WTC11 (cell line): ENCODE results near the gene PRAMEF11.
"Not testable (repeated sequence)": the region's sequence is repeated elsewhere in the genome, so short reads cannot be mapped to it uniquely, and the experiment has no call there.

Experiments used
- FOXK1 ChIP-seq: sonication (generic); formaldehyde crosslinking; IDR thresholded peaks from 2 replicates; pipeline ENCODE4 v1.8.0; 2022; ENCODE audit warnings: mild to moderate bottlenecking, moderate library complexity, missing genetic modification reagents
- FOXP4 ChIP-seq: sonication (generic); formaldehyde crosslinking; IDR thresholded peaks from 2 replicates; pipeline ENCODE4 v1.8.0; 2022; ENCODE audit warnings: mild to moderate bottlenecking, missing genetic modification reagents
- KAT7 ChIP-seq: sonication (generic); formaldehyde crosslinking; IDR thresholded peaks from 2 replicates; pipeline ENCODE4 v1.8.1; 2023; ENCODE audit warnings: missing genetic modification reagents, mild to moderate bottlenecking, borderline replicate concordance
- MAX ChIP-seq: sonication (generic); formaldehyde crosslinking; IDR thresholded peaks from 2 replicates; pipeline ENCODE4 v1.8.0; 2022; ENCODE audit warnings: mild to moderate bottlenecking, missing genetic modification reagents
- USF2 ChIP-seq: sonication (generic); formaldehyde crosslinking; IDR thresholded peaks from 2 replicates; pipeline ENCODE4 v1.8.1; 2023; ENCODE audit warnings: mild to moderate bottlenecking, missing genetic modification reagents, moderate library complexity
- ZNF138 ChIP-seq: sonication (generic); formaldehyde crosslinking; conservative IDR thresholded peaks from 2 replicates; pipeline ENCODE4 v1.8.1; 2022; ENCODE audit warnings: mild to moderate bottlenecking, moderate library complexity, missing genetic modification reagents
- ZNF671 ChIP-seq: fragments of 250-450 bp; sonication (Bioruptor Pico); IDR thresholded peaks from 2 replicates; pipeline ENCODE4 v1.8.0; 2021; ENCODE audit warnings: mild to moderate bottlenecking
- TF ChIP-seq, protein P1 (sequence below): sonication (generic); formaldehyde crosslinking; IDR thresholded peaks from 2 replicates; pipeline ENCODE4 v1.8.1; 2023; ENCODE audit warnings: mild to moderate bottlenecking, moderate library complexity, missing genetic modification reagents
- TF ChIP-seq, protein P2 (sequence below): fragments of 200-600 bp; IDR thresholded peaks from 2 replicates; pipeline ENCODE4 v1.8.0; 2022; ENCODE audit warnings: antibody characterized with exemption
- TF ChIP-seq, protein P3 (sequence below): sonication (generic); formaldehyde crosslinking; IDR thresholded peaks from 2 replicates; pipeline ENCODE4 v1.8.1; 2022; ENCODE audit warnings: mild to moderate bottlenecking, moderate library complexity, missing genetic modification reagents
- TF ChIP-seq, protein P4 (sequence below): sonication (generic); formaldehyde crosslinking; IDR thresholded peaks from 2 replicates; pipeline ENCODE4 v1.8.1; 2022; ENCODE audit warnings: missing genetic modification reagents, borderline replicate concordance

DNA sequence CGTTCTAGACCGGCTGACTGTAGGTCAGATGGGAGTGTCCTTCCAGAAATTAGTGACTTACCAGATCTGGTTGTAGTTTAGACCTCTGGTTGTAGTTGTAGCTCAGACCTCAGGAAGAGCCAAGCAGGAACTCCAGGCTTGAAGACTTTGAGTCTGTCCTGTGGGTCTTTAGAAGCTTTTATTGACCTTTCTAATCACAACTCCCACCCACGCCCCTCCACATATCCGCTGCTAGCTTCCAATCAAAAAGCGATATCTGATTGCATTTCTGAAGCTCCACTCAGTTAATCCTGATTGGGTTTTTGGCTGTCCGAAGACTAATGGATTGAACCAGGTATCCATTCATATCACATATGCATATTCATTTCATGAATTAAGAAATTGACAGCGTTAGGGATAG lies 17.4 kb upstream of the PRAMEF11 start, which contains the start of gene HNRNPCL1:
- TF ChIP-seq, protein P1, sequence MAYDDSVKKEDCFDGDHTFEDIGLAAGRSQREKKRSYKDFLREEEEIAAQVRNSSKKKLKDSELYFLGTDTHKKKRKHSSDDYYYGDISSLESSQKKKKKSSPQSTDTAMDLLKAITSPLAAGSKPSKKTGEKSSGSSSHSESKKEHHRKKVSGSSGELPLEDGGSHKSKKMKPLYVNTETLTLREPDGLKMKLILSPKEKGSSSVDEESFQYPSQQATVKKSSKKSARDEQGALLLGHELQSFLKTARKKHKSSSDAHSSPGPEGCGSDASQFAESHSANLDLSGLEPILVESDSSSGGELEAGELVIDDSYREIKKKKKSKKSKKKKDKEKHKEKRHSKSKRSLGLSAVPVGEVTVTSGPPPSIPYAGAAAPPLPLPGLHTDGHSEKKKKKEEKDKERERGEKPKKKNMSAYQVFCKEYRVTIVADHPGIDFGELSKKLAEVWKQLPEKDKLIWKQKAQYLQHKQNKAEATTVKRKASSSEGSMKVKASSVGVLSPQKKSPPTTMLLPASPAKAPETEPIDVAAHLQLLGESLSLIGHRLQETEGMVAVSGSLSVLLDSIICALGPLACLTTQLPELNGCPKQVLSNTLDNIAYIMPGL (CRISPR knock-in tag), result not testable (repeated sequence)
- TF ChIP-seq, protein P2, sequence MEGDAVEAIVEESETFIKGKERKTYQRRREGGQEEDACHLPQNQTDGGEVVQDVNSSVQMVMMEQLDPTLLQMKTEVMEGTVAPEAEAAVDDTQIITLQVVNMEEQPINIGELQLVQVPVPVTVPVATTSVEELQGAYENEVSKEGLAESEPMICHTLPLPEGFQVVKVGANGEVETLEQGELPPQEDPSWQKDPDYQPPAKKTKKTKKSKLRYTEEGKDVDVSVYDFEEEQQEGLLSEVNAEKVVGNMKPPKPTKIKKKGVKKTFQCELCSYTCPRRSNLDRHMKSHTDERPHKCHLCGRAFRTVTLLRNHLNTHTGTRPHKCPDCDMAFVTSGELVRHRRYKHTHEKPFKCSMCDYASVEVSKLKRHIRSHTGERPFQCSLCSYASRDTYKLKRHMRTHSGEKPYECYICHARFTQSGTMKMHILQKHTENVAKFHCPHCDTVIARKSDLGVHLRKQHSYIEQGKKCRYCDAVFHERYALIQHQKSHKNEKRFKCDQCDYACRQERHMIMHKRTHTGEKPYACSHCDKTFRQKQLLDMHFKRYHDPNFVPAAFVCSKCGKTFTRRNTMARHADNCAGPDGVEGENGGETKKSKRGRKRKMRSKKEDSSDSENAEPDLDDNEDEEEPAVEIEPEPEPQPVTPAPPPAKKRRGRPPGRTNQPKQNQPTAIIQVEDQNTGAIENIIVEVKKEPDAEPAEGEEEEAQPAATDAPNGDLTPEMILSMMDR, result not testable (repeated sequence)
- TF ChIP-seq FOXK1 (CRISPR knock-in tag); FOXP4 (CRISPR knock-in tag); ZNF671 (CRISPR knock-in tag); USF2 (CRISPR knock-in tag); ZNF138 (CRISPR knock-in tag); MAX (CRISPR knock-in tag); KAT7: not testable (repeated sequence)
- TF ChIP-seq, protein P3, sequence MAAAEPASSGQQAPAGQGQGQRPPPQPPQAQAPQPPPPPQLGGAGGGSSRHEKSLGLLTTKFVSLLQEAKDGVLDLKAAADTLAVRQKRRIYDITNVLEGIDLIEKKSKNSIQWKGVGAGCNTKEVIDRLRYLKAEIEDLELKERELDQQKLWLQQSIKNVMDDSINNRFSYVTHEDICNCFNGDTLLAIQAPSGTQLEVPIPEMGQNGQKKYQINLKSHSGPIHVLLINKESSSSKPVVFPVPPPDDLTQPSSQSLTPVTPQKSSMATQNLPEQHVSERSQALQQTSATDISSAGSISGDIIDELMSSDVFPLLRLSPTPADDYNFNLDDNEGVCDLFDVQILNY (CRISPR knock-in tag), result not testable (repeated sequence)
- TF ChIP-seq, protein P4, sequence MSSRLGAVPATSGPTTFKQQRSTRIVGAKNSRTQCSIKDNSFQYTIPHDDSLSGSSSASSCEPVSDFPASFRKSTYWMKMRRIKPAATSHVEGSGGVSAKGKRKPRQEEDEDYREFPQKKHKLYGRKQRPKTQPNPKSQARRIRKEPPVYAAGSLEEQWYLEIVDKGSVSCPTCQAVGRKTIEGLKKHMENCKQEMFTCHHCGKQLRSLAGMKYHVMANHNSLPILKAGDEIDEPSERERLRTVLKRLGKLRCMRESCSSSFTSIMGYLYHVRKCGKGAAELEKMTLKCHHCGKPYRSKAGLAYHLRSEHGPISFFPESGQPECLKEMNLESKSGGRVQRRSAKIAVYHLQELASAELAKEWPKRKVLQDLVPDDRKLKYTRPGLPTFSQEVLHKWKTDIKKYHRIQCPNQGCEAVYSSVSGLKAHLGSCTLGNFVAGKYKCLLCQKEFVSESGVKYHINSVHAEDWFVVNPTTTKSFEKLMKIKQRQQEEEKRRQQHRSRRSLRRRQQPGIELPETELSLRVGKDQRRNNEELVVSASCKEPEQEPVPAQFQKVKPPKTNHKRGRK (CRISPR knock-in tag), result not testable (repeated sequence)
